SH-SY5Y (cell line): ENCODE data around the gene SLX4.

ENCODE experiments used
- GATA2 ChIP-seq: IDR thresholded peaks from 2 replicates; pipeline ENCODE4 v1.6.1; 2011; ENCODE audit warnings: mild to moderate bottlenecking, low read depth, low read length
- GATA3 ChIP-seq: IDR thresholded peaks from 2 replicates; pipeline ENCODE4 v1.6.1; 2011; ENCODE audit warnings: low read depth, mild to moderate bottlenecking, low read length, moderate library complexity

DNA sequence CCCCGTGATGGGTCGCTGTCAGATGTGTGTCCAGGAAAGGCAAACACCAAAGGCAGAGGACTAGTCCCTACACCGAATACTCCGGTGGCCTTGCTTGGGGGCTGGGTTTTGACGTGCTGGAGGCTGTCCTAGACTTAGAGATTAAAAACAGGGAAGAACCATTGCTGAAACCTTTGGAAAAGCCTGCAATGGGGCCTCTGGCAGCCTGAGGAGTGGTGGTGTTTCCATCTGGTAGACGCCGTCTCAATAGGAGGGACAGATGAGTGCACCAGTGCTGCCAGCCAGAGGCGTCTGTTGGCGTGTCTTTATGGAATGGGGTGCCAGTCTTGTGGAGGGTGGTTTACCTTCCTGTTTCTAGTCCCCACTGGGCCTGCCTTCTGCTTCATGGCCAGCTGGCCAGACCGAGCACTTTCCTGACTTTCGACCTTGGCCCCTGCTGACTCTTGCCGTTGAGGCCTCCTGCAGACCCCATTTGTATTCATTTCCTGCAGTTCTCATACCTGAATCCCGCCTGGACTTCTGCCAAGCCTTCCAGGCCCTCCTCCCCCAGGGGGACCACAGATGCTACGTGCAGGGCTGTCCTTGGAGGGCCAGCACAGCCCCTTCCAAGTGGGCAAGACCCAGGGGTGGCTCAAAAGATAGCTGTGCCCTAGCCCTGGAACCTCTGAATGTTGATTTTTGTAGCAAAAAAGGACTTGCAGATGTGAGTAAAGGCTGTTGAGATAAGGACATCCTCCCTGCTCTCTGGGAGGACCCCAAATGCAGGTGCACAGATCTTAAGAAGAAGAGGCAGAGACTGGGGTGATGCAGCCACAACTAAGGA, 41.2 kb upstream of the SLX4 start:
- TF ChIP-seq GATA2 (no peak), GATA3 (no peak)
